GM23338 (cell line): ENCODE data around the gene LEKR1.

ENCODE experiments used
- CREB1 ChIP-seq: fragments of 250-450 bp; sonication (Bioruptor Pico); IDR thresholded peaks from 2 replicates; pipeline ENCODE4 v1.5.0; 2020; ENCODE audit warnings: low read depth, mild to moderate bottlenecking, moderate library complexity
- EZH2 ChIP-seq: fragments of 200-600 bp; sonication (generic); IDR thresholded peaks from one replicate; pipeline ENCODE4 v1.8.0; 2017; ENCODE audit warnings: antibody characterized with exemption, mild to moderate bottlenecking, low read depth; ENCODE audit not compliant: unreplicated experiment
- EZH2phosphoT487 ChIP-seq: fragments of 200-600 bp; sonication (generic); IDR thresholded peaks from one replicate; pipeline ENCODE4 v1.8.1; 2018; ENCODE audit warnings: antibody characterized with exemption; ENCODE audit not compliant: unreplicated experiment
- JUNB ChIP-seq: IDR thresholded peaks from one replicate; pipeline ENCODE4 v1.6.1; 2016; ENCODE audit warnings: antibody characterized with exemption; ENCODE audit not compliant: unreplicated experiment
- NANOG ChIP-seq: IDR thresholded peaks from 2 replicates; pipeline ENCODE4 v1.6.1; 2016; ENCODE audit warnings: antibody characterized with exemption, borderline replicate concordance
- POLR2AphosphoS5 ChIP-seq: IDR thresholded peaks from 2 replicates; pipeline ENCODE4 v1.6.1; 2016; ENCODE audit warnings: antibody characterized with exemption, low read depth
- STAT1 ChIP-seq: IDR thresholded peaks from one replicate; pipeline ENCODE4 v1.6.1; 2016; ENCODE audit warnings: antibody characterized with exemption; ENCODE audit not compliant: unreplicated experiment
- ZNF114 ChIP-seq: fragments of 250-450 bp; sonication (Bioruptor Pico); IDR thresholded peaks from 2 replicates; pipeline ENCODE4 v1.5.0; 2020; ENCODE audit warnings: mild to moderate bottlenecking, moderate library complexity
- ZNF331 ChIP-seq: fragments of 250-450 bp; sonication (Bioruptor Pico); IDR thresholded peaks from 2 replicates; pipeline ENCODE4 v1.5.0; 2020; ENCODE audit warnings: low read depth, mild to moderate bottlenecking, moderate library complexity
- ZNF462 ChIP-seq: fragments of 250-450 bp; sonication (Bioruptor Pico); IDR thresholded peaks from 2 replicates; pipeline ENCODE4 v1.5.0; 2020; ENCODE audit warnings: mild to moderate bottlenecking, moderate library complexity
- TF ChIP-seq, protein P1 (sequence below), 2 experiments: fragments of 200-600 bp in 1 of 2; sonication (generic) in 1 of 2; conservative IDR thresholded peaks; 2 replicates each; pipeline versions ENCODE4 v1.5.1 to v1.6.1; 2016 to 2017; ENCODE audit warnings: antibody characterized with exemption in 2 of 2, low read depth in 2 of 2, mild to moderate bottlenecking in 2 of 2, moderate library complexity in 1 of 2
- TF ChIP-seq, protein P2 (sequence below): IDR thresholded peaks from one replicate; pipeline ENCODE4 v1.6.1; 2018; ENCODE audit warnings: antibody characterized with exemption; ENCODE audit not compliant: unreplicated experiment
- TF ChIP-seq, protein P3 (sequence below): IDR thresholded peaks from 2 replicates; pipeline ENCODE4 v1.6.1; 2016; ENCODE audit warnings: antibody characterized with exemption

DNA sequence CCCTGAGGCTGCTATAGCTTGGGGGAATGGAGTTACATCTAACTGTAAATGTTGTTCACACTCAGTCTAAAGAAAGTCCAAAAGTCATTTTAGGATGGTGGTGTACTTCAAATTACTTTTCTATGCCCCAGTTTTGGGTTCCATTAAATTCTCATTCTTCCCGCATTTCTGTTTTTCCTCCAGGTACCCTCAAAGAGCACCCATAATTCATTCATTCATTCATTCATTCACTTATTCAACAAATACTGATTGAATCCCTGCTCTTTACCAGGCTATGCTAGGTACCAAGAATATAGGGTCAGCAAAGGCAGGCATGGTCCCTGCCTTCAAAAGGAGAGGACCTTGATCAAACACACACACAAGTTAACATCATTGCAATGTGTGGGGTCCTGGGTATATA lies 257.7 kb downstream of the LEKR1 start:
- TF ChIP-seq, protein P1, sequence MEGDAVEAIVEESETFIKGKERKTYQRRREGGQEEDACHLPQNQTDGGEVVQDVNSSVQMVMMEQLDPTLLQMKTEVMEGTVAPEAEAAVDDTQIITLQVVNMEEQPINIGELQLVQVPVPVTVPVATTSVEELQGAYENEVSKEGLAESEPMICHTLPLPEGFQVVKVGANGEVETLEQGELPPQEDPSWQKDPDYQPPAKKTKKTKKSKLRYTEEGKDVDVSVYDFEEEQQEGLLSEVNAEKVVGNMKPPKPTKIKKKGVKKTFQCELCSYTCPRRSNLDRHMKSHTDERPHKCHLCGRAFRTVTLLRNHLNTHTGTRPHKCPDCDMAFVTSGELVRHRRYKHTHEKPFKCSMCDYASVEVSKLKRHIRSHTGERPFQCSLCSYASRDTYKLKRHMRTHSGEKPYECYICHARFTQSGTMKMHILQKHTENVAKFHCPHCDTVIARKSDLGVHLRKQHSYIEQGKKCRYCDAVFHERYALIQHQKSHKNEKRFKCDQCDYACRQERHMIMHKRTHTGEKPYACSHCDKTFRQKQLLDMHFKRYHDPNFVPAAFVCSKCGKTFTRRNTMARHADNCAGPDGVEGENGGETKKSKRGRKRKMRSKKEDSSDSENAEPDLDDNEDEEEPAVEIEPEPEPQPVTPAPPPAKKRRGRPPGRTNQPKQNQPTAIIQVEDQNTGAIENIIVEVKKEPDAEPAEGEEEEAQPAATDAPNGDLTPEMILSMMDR (conservative IDR thresholded peaks at IDR 0.05; ENCODE audit: low read depth in 2 of 2) = no peak
- no peak for TF ChIP-seq ZNF114 (CRISPR knock-in tag)
- TF ChIP-seq, protein P2, sequence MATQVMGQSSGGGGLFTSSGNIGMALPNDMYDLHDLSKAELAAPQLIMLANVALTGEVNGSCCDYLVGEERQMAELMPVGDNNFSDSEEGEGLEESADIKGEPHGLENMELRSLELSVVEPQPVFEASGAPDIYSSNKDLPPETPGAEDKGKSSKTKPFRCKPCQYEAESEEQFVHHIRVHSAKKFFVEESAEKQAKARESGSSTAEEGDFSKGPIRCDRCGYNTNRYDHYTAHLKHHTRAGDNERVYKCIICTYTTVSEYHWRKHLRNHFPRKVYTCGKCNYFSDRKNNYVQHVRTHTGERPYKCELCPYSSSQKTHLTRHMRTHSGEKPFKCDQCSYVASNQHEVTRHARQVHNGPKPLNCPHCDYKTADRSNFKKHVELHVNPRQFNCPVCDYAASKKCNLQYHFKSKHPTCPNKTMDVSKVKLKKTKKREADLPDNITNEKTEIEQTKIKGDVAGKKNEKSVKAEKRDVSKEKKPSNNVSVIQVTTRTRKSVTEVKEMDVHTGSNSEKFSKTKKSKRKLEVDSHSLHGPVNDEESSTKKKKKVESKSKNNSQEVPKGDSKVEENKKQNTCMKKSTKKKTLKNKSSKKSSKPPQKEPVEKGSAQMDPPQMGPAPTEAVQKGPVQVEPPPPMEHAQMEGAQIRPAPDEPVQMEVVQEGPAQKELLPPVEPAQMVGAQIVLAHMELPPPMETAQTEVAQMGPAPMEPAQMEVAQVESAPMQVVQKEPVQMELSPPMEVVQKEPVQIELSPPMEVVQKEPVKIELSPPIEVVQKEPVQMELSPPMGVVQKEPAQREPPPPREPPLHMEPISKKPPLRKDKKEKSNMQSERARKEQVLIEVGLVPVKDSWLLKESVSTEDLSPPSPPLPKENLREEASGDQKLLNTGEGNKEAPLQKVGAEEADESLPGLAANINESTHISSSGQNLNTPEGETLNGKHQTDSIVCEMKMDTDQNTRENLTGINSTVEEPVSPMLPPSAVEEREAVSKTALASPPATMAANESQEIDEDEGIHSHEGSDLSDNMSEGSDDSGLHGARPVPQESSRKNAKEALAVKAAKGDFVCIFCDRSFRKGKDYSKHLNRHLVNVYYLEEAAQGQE = no peak
- no peak for TF ChIP-seq POLR2AphosphoS5
- no peak for TF ChIP-seq ZNF331 (CRISPR knock-in tag)
- no peak for TF ChIP-seq EZH2phosphoT487
- TF ChIP-seq EZH2 = no peak
- TF ChIP-seq CREB1 (CRISPR knock-in tag) = no peak
- TF ChIP-seq, protein P3, sequence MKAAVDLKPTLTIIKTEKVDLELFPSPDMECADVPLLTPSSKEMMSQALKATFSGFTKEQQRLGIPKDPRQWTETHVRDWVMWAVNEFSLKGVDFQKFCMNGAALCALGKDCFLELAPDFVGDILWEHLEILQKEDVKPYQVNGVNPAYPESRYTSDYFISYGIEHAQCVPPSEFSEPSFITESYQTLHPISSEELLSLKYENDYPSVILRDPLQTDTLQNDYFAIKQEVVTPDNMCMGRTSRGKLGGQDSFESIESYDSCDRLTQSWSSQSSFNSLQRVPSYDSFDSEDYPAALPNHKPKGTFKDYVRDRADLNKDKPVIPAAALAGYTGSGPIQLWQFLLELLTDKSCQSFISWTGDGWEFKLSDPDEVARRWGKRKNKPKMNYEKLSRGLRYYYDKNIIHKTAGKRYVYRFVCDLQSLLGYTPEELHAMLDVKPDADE = no peak
- TF ChIP-seq STAT1 = no peak
- TF ChIP-seq JUNB = no peak
- no peak for TF ChIP-seq NANOG
- TF ChIP-seq ZNF462 (CRISPR knock-in tag) = no peak
